Measurements from ENCODE around the gene VAPA. TPM values are rescaled to one million over a fixed set of nuclear protein-coding genes. Genes with fewer than 3 reads are reported as not detected.

The VAPA gene
- polyA plus RNA-seq, 1 experiment = 170 TPM

- no peak overlapping the region for H3K4me3 ChIP-seq (ENCODE audit: low read depth, low read length)
- DNase-seq (ENCODE audit: low read depth) = no peak
- CTCF ChIA-PET = interaction anchor here (0.6 kb wide), 1 partner anchor 58 kb away, joined by 3 read pairs; no protein-coding TSS in a partner anchor
- H3K36me3 ChIP-seq (ENCODE audit: control insufficient read depth, insufficient read depth, low read length) = no peaks in the 10 kb centered on the region
- no peak for TF ChIP-seq CTCF (IDR thresholded peaks at IDR 0.05; ENCODE audit: insufficient read depth, low read depth, low read length)
- no peaks in the 10 kb centered on the region for H3K27me3 ChIP-seq (ENCODE audit: control insufficient read depth, insufficient read depth, low read length)
- POLR2A ChIA-PET = no interaction called here
Observed at GRCh38 chr18:9922592-9923311, 8.9 kb downstream of the VAPA start.

GRCh38 chr18:9924371-9924943 is 10.6 kb downstream of the VAPA start:
- no peak for TF ChIP-seq CTCF (IDR thresholded peaks at IDR 0.05; ENCODE audit: insufficient read depth, low read depth, low read length)
- POLR2A ChIA-PET = no interaction called here
- H3K4me3 ChIP-seq (ENCODE audit: low read depth, low read length) = no peak overlapping the region
- no peaks in the 10 kb centered on the region for H3K36me3 ChIP-seq (ENCODE audit: control insufficient read depth, insufficient read depth, low read length)
- H3K27me3 ChIP-seq (ENCODE audit: control insufficient read depth, insufficient read depth, low read length) = no peaks in the 10 kb centered on the region
- DNase-seq (ENCODE audit: low read depth) = no peak
- CTCF ChIA-PET = no interaction called here

- no peak for DNase-seq (ENCODE audit: low read depth)
- no peak for TF ChIP-seq CTCF (IDR thresholded peaks at IDR 0.05; ENCODE audit: insufficient read depth, low read depth, low read length)
- POLR2A ChIA-PET = interaction anchor here (0.6 kb wide), 1 partner anchor 298 kb away, joined by 3 read pairs; no protein-coding TSS in a partner anchor
- CTCF ChIA-PET = interaction anchor here (1.0 kb wide), 1 partner anchor 155 kb away, joined by 3 read pairs; no protein-coding TSS in a partner anchor
- H3K27me3 ChIP-seq (ENCODE audit: control insufficient read depth, insufficient read depth, low read length) = no peaks in the 10 kb centered on the region
- H3K36me3 ChIP-seq (ENCODE audit: control insufficient read depth, insufficient read depth, low read length) = no peaks in the 10 kb centered on the region
- H3K4me3 ChIP-seq (ENCODE audit: low read depth, low read length) = no peak overlapping the region
Observed at GRCh38 chr18:9925369-9925768, 11.6 kb downstream of the VAPA start.

- no peak for TF ChIP-seq CTCF (IDR thresholded peaks at IDR 0.05; ENCODE audit: insufficient read depth, low read depth, low read length)
- Histone ChIP-seq H3K36me3 (ENCODE audit: control insufficient read depth, insufficient read depth, low read length) (no peaks in the 10 kb centered on the region), H3K4me3 (ENCODE audit: low read depth, low read length) (no peak overlapping the region), H3K27me3 (ENCODE audit: control insufficient read depth, insufficient read depth, low read length) (no peaks in the 10 kb centered on the region)
- ChIA-PET POLR2A (no interaction called here), CTCF (interaction anchor here (1.0 kb wide), 1 partner anchor 156 kb away, joined by 3 read pairs; no protein-coding TSS in a partner anchor)
- no peak for DNase-seq (ENCODE audit: low read depth)
Observed at GRCh38 chr18:9925795-9926194, 12.0 kb downstream of the VAPA start.

- DNase-seq (ENCODE audit: low read depth) = no peak
- ChIA-PET CTCF (no interaction called here), POLR2A (no interaction called here)
- no peaks in the 10 kb centered on the region for H3K27me3 ChIP-seq (ENCODE audit: control insufficient read depth, insufficient read depth, low read length)
- no peak overlapping the region for H3K4me3 ChIP-seq (ENCODE audit: low read depth, low read length)
- H3K36me3 ChIP-seq (ENCODE audit: control insufficient read depth, insufficient read depth, low read length) = no peaks in the 10 kb centered on the region
- no peak for TF ChIP-seq CTCF (IDR thresholded peaks at IDR 0.05; ENCODE audit: insufficient read depth, low read depth, low read length)
Observed at GRCh38 chr18:9926223-9926894, 12.5 kb downstream of the VAPA start.
